ENCODE results near the gene PSMB2. TPM values are rescaled to one million over a fixed set of nuclear protein-coding genes. Genes with fewer than 3 reads are reported as not detected.
"Not testable (repeated sequence)": the region's sequence is repeated elsewhere in the genome, so short reads cannot be mapped to it uniquely, and the experiment has no call there.

The PSMB2 gene
- polyA plus RNA-seq, 2 of the 4 experiments (the other 2 are of a cell fraction): 84.6 to 88.3 TPM

DNA sequence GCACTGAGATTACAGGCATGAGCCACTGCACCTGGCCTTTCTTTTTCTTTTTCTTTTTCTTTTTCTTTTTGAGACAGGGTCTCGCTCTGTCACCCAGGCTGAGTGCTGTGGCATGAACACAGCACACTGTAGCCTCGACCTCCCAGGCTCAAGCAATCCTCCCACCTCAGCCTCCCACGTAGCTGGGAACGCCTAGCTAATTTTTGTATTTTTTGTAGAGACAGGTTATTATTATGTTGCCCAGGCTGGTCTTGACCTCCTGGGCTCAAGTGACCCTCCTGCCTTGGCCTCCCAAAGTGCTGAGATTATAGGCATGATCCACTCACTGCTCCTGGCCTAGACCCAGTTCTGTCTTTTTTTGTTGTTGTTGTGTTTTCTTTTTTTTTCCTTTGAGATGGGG, 48.8 kb upstream of the PSMB2 start:
- H3K9me3 ChIP-seq; H3K4me1 ChIP-seq; H3K4me2 ChIP-seq; DNase-seq (ENCODE audit: low read depth in 1 of 2, low spot score in 1 of 2); ATAC-seq; FAIRE-seq; H3K4me3 ChIP-seq; H3K27ac ChIP-seq; POLR2A ChIA-PET: not testable (repeated sequence)
- CTCF ChIA-PET: interaction anchor here (1.1 to 2.4 kb wide), 2 partner anchors 24 to 272 kb away, joined by 3 to 7 read pairs; no protein-coding TSS in a partner anchor
- 76% methylated on average over 4 of the region's 4 CpGs for WGBS (ENCODE audit: missing lambda C conversion rate)

DNA sequence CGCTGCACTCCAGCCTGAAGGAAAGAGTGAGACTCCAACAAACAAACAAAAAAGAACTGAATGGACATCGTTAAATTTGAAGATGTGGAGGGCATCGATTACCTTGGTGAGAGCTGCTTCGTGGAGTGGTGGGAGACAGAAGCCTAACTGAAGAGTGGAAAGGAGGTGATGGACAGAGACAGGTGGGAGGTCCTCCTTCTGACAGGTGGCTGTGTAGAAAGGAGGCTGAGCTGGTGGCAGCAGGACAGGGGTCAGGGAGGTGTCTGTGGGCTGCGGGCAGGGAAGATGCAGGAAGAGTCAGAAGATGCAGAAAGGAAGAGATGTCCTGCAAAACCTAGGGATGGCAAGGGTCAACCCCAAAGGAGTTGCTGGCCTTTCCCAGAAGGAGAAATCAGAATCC, 46.8 kb upstream of the PSMB2 start:
- no peak for TF ChIP-seq ZC3H11A (IDR thresholded peaks at IDR 0.05)

DNA sequence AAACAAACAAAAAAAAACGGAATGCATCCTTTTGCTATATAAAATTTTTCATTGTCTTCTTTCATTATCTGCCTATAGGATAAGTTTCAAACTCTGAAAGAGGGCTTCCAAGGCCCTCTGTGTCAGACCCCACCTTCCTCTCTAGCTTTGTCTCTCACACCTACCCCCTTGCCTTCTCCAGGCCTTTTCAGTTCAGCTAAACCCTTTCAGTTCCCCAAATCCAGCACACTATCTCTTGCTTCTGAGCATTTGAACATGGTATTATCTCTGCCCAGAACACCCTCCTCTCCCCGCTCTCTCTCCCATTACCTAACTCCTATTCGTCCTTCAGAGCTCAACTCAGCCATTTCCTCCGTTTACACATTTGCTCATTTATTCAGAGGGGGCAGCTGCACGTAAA, 41.7 kb upstream of the PSMB2 start:
- no peak for ATAC-seq
- no peak overlapping the region for H3K4me2 ChIP-seq
- TF ChIP-seq CBX2 (IDR thresholded peaks at IDR 0.05; ENCODE audit: borderline replicate concordance, low read depth) (no peak), FOSL2 (IDR thresholded peaks at IDR 0.05) (no peak), FOSL2 (CRISPR knock-in tag; IDR thresholded peaks at IDR 0.05) (no peak), JUN (IDR thresholded peaks at IDR 0.05) (no peak), MAZ (IDR thresholded peaks at IDR 0.05; ENCODE audit: borderline replicate concordance, low read depth, low read length) (no peak), BHLHE40 (IDR thresholded peaks at IDR 0.05; ENCODE audit: low read depth, low read length) (no peak), ESRRA (IDR thresholded peaks at IDR 0.05; ENCODE audit: borderline replicate concordance, low read length) (no peak), PHF8 (IDR thresholded peaks at IDR 0.05; ENCODE audit: borderline replicate concordance, low read depth) (no peak), TFCP2L1 (CRISPR knock-in tag; IDR thresholded peaks at IDR 0.05) (no peak), CHD4 (IDR thresholded peaks at IDR 0.05; ENCODE audit: borderline replicate concordance) (no peak)
- TF ChIP-seq, protein P1, sequence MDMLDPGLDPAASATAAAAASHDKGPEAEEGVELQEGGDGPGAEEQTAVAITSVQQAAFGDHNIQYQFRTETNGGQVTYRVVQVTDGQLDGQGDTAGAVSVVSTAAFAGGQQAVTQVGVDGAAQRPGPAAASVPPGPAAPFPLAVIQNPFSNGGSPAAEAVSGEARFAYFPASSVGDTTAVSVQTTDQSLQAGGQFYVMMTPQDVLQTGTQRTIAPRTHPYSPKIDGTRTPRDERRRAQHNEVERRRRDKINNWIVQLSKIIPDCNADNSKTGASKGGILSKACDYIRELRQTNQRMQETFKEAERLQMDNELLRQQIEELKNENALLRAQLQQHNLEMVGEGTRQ (IDR thresholded peaks at IDR 0.05): no peak
- TF ChIP-seq, protein P2, sequence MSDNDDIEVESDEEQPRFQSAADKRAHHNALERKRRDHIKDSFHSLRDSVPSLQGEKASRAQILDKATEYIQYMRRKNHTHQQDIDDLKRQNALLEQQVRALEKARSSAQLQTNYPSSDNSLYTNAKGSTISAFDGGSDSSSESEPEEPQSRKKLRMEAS (IDR thresholded peaks at IDR 0.05): no peak

More for the DNA sequence above, 46.8 kb upstream of the PSMB2 start:
- Histone ChIP-seq H3K27ac (no peak overlapping the region), H3K9me3 (no peaks in the 10 kb centered on the region), H3K4me3 (no peak overlapping the region), H3K4me1 (no peaks in the 10 kb centered on the region), H3K4me2 (no peak overlapping the region)
- no peak for DNase-seq (ENCODE audit: low read depth in 1 of 2, low spot score in 1 of 2)
- no peak for ATAC-seq
- WGBS (ENCODE audit: missing lambda C conversion rate): 43% methylated on average over 5 of the region's 5 CpGs
- ChIA-PET POLR2A (no interaction called here), CTCF (interaction anchor here (2.4 kb wide), 1 partner anchor 26 kb away, joined by 7 read pairs; no protein-coding TSS in a partner anchor)
- FAIRE-seq: no peak

DNA sequence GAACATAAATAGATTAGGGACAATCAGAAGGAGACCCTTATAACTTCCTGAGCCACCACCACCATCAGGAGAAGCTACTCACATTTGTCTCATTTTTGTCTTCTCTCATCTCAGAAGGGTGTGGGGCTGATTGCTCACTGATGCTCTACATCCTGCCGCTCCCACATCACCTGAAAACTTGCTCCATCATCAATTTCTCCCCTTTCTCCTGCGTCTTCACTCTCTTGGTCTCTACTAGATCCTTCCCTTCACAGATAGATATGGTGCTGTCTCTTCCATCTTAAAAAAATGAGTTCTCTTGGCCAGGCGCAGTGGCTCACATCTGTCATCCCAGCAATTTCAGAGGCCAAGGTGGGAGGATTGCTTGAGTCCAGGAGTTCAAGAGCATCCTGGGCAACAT, 38.9 kb upstream of the PSMB2 start:
- no peak for DNase-seq (ENCODE audit: low read depth in 1 of 2, low spot score in 1 of 2)
- 65% methylated on average over 3 of the region's 3 CpGs for WGBS (ENCODE audit: missing lambda C conversion rate)
- no peak for FAIRE-seq
- ChIA-PET POLR2A (no interaction called here), CTCF (interaction anchor here (1.2 to 1.3 kb wide), 2 partner anchors 36 to 112 kb away, joined by 3 to 4 read pairs; no protein-coding TSS in a partner anchor)
- ATAC-seq: no peak
- H3K9me3 ChIP-seq: no peaks in the 10 kb centered on the region
- no peak overlapping the region for H3K4me2 ChIP-seq
- TF ChIP-seq MAFK (IDR thresholded peaks at IDR 0.05; ENCODE audit: partially characterized antibody) (peak; percentile 26), HEYL (CRISPR knock-in tag; IDR thresholded peaks at IDR 0.05) (no peak), POLR2AphosphoS2 (conservative IDR thresholded peaks at IDR 0.05; ENCODE audit: low read length) (no peak), NR3C1 (IDR thresholded peaks at IDR 0.05) (no peak), HOXB13 (CRISPR knock-in tag; IDR thresholded peaks at IDR 0.05; ENCODE audit: low read depth) (no peak)
- TF ChIP-seq, protein P3, sequence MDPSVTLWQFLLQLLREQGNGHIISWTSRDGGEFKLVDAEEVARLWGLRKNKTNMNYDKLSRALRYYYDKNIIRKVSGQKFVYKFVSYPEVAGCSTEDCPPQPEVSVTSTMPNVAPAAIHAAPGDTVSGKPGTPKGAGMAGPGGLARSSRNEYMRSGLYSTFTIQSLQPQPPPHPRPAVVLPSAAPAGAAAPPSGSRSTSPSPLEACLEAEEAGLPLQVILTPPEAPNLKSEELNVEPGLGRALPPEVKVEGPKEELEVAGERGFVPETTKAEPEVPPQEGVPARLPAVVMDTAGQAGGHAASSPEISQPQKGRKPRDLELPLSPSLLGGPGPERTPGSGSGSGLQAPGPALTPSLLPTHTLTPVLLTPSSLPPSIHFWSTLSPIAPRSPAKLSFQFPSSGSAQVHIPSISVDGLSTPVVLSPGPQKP (IDR thresholded peaks at IDR 0.05; ENCODE audit: low read depth, low read length): no peak
- no peak overlapping the region for H3K27ac ChIP-seq
- H3K4me3 ChIP-seq: no peak overlapping the region
- H3K4me1 ChIP-seq: no peaks in the 10 kb centered on the region

More for the DNA sequence above, 41.7 kb upstream of the PSMB2 start:
- no peak overlapping the region for H3K27ac ChIP-seq
- ChIA-PET POLR2A (no interaction called here), CTCF (interaction anchor here (1.1 to 1.4 kb wide), 2 partner anchors 44 to 118 kb away, joined by 3 to 6 read pairs; no protein-coding TSS in a partner anchor)
- H3K9me3 ChIP-seq: no peaks in the 10 kb centered on the region
- no peaks in the 10 kb centered on the region for H3K4me1 ChIP-seq
- H3K4me3 ChIP-seq: no peak overlapping the region
- DNase-seq (ENCODE audit: low read depth in 1 of 2, low spot score in 1 of 2) (no peak), FAIRE-seq (no peak)
- WGBS (ENCODE audit: missing lambda C conversion rate): 42% methylated on average over 5 of the region's 5 CpGs
